ENCODE results near the gene GCK.

DNA sequence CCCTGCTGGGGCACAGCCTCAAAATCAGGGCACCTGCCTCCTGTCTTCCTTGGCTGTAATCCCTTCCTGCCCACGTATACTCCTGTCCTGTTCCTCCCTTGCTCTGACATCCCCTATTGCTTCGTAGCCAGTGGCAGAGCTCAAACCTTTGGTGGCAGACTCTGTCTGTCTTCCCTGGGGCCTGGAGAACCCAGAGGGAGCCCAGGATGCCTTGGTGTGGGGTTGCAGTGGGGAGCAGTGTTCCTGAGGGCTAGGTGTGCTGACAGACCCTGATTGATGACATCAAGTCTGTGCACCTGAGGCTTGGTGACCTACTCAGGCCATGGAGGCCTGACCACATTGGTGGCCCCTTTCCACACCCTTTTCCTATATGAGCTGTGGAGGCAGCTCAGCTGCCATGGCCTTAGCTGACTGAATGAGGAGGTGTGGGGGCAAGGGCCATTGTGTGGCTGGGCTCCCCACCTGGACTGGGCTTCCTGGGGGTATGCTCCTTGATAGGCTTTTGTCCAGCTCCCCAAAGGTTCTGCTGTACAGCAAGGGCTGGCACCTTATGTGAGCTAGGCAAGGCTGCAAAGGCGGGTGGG, 5.4 kb upstream of the GCK start:
- TF ChIP-seq, protein P1, sequence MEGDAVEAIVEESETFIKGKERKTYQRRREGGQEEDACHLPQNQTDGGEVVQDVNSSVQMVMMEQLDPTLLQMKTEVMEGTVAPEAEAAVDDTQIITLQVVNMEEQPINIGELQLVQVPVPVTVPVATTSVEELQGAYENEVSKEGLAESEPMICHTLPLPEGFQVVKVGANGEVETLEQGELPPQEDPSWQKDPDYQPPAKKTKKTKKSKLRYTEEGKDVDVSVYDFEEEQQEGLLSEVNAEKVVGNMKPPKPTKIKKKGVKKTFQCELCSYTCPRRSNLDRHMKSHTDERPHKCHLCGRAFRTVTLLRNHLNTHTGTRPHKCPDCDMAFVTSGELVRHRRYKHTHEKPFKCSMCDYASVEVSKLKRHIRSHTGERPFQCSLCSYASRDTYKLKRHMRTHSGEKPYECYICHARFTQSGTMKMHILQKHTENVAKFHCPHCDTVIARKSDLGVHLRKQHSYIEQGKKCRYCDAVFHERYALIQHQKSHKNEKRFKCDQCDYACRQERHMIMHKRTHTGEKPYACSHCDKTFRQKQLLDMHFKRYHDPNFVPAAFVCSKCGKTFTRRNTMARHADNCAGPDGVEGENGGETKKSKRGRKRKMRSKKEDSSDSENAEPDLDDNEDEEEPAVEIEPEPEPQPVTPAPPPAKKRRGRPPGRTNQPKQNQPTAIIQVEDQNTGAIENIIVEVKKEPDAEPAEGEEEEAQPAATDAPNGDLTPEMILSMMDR (IDR thresholded peaks at IDR 0.05), result no peak
- TF ChIP-seq POLR2AphosphoS5 (IDR thresholded peaks at IDR 0.05), result no peak
